HG03025 (cell line): ENCODE measurements around the gene TGFB2.

Experiments
- ATAC-seq: cut with Tn5 transposase; IDR thresholded peaks from one replicate; pipeline ENCODE4 v1.9.1; 2021; ENCODE audit warnings: mild to moderate bottlenecking, moderate library complexity; ENCODE audit not compliant: unreplicated experiment, low FRiP score

Gene TGFB2

GRCh38 chr1:218382261-218382660 lies 37.1 kb downstream of the TGFB2 start:
- ATAC-seq, result no peak

DNA sequence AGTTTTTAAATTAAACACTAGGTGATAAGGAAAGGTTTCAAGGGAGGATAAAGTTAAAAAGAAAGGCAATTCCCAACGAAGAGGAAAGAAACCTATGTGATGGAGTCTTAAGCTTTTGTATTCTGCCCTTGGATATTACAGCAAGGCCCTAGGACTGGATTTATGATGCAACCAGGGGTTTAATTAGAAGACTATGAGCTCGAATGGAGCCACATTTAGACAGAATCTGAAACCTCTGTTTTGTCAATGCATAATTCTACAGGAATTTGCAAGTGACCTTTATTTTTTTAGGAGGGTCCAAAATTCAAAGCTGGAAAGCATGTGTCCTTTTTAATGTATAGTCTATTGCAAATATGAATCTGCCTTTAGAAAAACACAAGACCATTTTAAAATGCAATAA lies 37.9 kb downstream of the TGFB2 start:
- ATAC-seq, result no peak

DNA sequence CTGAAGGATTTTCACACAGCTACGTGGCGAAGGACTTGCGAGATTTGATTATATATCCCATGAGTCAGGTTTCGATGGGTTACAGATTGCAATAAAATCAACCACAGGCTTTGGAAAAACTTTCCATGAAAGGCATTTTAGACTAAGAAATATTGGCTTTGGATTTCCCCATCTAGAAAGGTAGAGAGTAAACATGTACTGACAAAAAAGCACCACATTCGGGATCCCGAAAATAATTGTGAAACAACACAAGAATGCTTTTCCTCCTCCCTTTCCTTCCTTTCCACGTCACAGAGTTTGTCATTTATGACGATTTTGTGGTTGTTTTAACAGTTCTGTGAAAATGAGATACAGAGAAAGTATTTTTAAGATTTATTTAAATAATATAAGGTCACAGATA lies 38.5 kb downstream of the TGFB2 start:
- ATAC-seq, result no peak

DNA sequence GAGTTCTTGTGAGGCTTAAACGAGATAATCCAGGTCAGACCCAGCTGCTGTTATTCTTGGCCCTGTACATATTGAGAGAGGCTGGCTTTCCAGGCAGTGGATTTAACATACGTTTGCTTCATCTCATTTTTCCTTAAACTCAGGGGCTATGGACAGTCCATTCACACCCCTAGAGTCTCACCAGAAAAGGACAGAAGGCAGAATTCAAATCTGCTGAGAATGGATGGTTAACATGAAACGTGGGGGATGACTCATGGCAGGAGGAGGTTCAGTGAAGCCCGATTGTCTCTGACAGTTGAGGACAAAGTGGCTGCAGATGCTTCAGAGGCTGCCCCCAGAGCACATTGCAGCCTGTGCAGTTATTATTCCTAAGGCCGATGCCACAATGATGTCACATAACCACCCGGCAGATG lies 39.5 kb downstream of the TGFB2 start:
- no peak for ATAC-seq

- no peak for ATAC-seq
These were observed 43.5 kb downstream of the TGFB2 start for GRCh38 chr1:218388591-218388990.

- ATAC-seq, result no peak
These were observed 45.5 kb downstream of the TGFB2 start for GRCh38 chr1:218390618-218391017.

GRCh38 chr1:218392780-218393179 lies 47.6 kb downstream of the TGFB2 start:
- no peak for ATAC-seq

GRCh38 chr1:218394416-218394815 lies 49.3 kb downstream of the TGFB2 start:
- ATAC-seq, result no peak

GRCh38 chr1:218394989-218395388 lies 49.9 kb downstream of the TGFB2 start:
- no peak for ATAC-seq

- no peak for ATAC-seq
These were observed 50.8 kb downstream of the TGFB2 start for GRCh38 chr1:218395916-218396315.

DNA sequence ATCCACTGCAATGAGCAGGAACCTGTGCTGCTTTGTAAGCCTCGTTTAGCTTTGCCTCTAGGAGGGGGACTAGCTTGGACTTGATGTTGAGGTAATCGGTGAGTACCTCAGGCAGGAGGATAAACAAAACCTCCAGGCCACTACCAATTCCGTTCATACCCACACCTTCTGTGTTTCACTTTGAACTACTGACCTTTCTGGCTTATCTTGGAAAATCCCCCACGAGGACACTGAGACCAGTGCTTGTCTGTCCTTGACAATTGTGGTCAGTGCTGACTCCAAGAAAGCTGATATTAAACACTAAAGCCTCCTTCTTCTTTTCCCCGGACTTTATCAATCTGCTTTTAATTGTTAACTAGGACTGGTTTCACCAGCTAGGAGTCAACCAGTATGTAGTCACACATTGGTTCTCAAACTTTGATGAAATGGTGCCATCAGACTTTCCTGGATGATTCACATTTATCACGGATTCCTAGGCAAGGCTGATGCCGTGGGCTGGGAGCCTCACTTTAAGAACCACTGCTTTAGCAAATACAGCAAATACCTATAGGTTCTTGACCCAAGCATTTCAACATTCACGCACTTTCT lies 52.7 kb downstream of the TGFB2 start:
- ATAC-seq, result no peak

DNA sequence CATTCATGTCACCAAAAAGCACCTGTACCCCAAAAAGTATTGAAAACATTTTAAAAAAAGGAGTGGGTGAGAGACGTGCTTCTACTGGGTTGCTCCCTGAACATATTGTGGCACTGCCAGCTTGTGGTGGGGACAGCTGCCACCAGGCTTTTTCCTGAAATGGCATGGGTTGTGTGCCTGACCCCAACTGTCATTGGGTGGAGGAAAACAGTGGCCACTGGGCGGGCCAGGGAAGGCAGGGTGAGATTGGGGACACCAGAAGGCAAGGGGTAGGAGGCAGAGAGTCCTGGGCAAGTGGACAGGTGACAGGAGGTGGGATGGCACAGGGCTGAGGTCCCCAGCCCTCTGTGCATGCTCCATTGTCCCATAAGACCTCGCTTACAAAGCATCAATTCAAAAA lies 55.5 kb downstream of the TGFB2 start:
- ATAC-seq, result no peak

GRCh38 chr1:218401441-218401997 lies 56.4 kb downstream of the TGFB2 start:
- ATAC-seq, result no peak

- no peak for ATAC-seq
These were observed 57.1 kb downstream of the TGFB2 start for GRCh38 chr1:218401998-218402785.

DNA sequence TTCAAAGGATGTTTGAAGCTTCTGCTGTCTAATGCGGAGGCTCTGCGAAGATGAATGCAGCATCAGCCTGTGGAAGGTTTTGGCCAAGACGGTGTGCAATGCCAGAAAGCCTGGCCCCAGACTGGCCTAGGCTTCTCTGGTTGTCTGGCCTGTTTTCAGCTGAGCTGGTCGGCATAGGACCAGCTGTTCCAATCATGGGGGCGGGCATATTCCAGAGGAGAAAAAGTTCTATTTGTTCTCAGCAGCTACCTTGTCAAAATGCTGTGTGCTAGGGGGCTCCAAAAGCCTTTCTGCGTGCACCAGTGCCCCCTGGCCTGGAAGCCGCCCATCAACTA lies 57.6 kb downstream of the TGFB2 start:
- ATAC-seq, result no peak

GRCh38 chr1:218403300-218403699 lies 58.2 kb downstream of the TGFB2 start:
- ATAC-seq, result no peak

GRCh38 chr1:218407630-218408029 lies 62.5 kb downstream of the TGFB2 start:
- ATAC-seq, result no peak

- no peak for ATAC-seq
These were observed 63.0 kb downstream of the TGFB2 start for GRCh38 chr1:218408135-218408534.

GRCh38 chr1:218408942-218409341 lies 63.8 kb downstream of the TGFB2 start:
- no peak for ATAC-seq

- no peak for ATAC-seq
These were observed 64.9 kb downstream of the TGFB2 start for GRCh38 chr1:218409946-218410510.

GRCh38 chr1:218411101-218411500 lies 66.0 kb downstream of the TGFB2 start:
- ATAC-seq, result no peak

DNA sequence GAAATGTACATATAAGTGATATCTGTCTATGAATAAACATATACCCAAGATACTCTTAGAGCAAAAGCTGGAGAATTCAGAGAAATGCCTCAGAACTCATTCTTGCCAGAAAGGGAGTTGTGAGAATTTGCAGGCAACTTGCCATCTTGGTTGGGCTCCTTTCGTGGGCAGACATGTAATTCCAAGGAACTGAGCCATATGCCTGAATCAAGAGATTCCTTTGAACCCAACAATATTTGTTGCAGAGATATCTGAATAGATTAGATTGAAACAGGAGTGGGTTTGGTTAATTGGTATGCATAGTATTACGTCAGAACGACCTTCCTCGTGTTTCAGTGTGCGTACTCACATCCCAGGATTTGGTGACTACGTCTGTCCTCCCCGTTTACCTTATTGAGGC lies 67.0 kb downstream of the TGFB2 start:
- ATAC-seq, result no peak
